HepG2 (cell line): Measurements from ENCODE around the gene CNOT8. TPM values are rescaled to one million over a fixed set of nuclear protein-coding genes. Genes with fewer than 3 reads are reported as not detected.

Source experiments
- ATAD3A ChIP-seq: sonication (generic); formaldehyde crosslinking; IDR thresholded peaks from 2 replicates; pipeline ENCODE4 v1.4.0; 2020; ENCODE audit warnings: missing genetic modification reagents
- FOSL1 ChIP-seq: sonication (generic); formaldehyde crosslinking; IDR thresholded peaks from 2 replicates; pipeline ENCODE4 v1.9.0; 2021; ENCODE audit warnings: missing genetic modification reagents, borderline replicate concordance
- HES4 ChIP-seq: sonication (generic); formaldehyde crosslinking; IDR thresholded peaks from 2 replicates; pipeline ENCODE4 v1.9.0; 2021; ENCODE audit warnings: mild to moderate bottlenecking, missing genetic modification reagents, borderline replicate concordance
- KDM5A ChIP-seq: fragments of 200-600 bp; sonication (generic); IDR thresholded peaks from 2 replicates; pipeline ENCODE4 v1.7.0; 2018; ENCODE audit warnings: antibody characterized with exemption, mild to moderate bottlenecking, low read length, borderline replicate concordance
- MAFK ChIP-seq, 2 experiments: IDR thresholded peaks in 1 of 2; conservative IDR thresholded peaks in 1 of 2; 2 replicates each; pipeline ENCODE4 v1.6.1; 2011; ENCODE audit warnings: improper control_type of control experiment in 2 of 2, low read length in 2 of 2
- NCOA2 ChIP-seq: sonication (generic); formaldehyde crosslinking; IDR thresholded peaks from 2 replicates; pipeline ENCODE4 v1.8.0; 2022; ENCODE audit warnings: inconsistent platforms
- XRCC5 ChIP-seq: fragments of 200-400 bp; formaldehyde crosslinking; optimal IDR thresholded peaks from 2 replicates; pipeline ENCODE3; 2017; ENCODE audit warnings: mild to moderate bottlenecking, low read length
- ZNF251 ChIP-seq: sonication (generic); formaldehyde crosslinking; IDR thresholded peaks from 2 replicates; pipeline ENCODE4 v1.9.0; 2021; ENCODE audit warnings: mild to moderate bottlenecking, missing genetic modification reagents
- ZNF367 ChIP-seq: sonication (generic); formaldehyde crosslinking; IDR thresholded peaks from 2 replicates; pipeline ENCODE4 v1.4.0; 2020; ENCODE audit warnings: missing genetic modification reagents, borderline replicate concordance
- ZNF432 ChIP-seq: sonication (generic); formaldehyde crosslinking; IDR thresholded peaks from 2 replicates; pipeline ENCODE4 v1.5.0; 2020; ENCODE audit warnings: missing genetic modification reagents, mild to moderate bottlenecking, borderline replicate concordance
- ZNF646 ChIP-seq: sonication (generic); formaldehyde crosslinking; IDR thresholded peaks from 2 replicates; pipeline ENCODE4 v1.9.0; 2021; ENCODE audit warnings: mild to moderate bottlenecking, missing genetic modification reagents
- ZNF776 ChIP-seq: sonication (generic); formaldehyde crosslinking; IDR thresholded peaks from 2 replicates; pipeline ENCODE4 v1.4.0; 2020; ENCODE audit warnings: mild to moderate bottlenecking, missing genetic modification reagents
- polyA plus RNA-seq, 8 experiments: library from polyadenylated mRNA; depleted of rRNA in 3 of 8; stranded (reverse) in 7 of 8; unstranded in 1 of 8; fragments of >200 nt; fragmentation: Illumina TruSeq in 4 of 8; extraction: Trizol in 4 of 8; gene quantifications; 2 replicates each; pipeline versions ENCODE4 v1.2.1 to v1.2.3, GENCODE V29; 2011 to 2016; ENCODE audit warnings: low read depth in 4 of 8, missing spikeins in 1 of 8, mixed read lengths in 1 of 8; ENCODE audit not compliant: insufficient read depth in 1 of 8
- total RNA-seq, 5 experiments: library from RNA; depleted of rRNA; stranded (reverse); fragments of >200 nt; fragmentation: Illumina TruSeq; extraction: Trizol; gene quantifications; 2 replicates each; pipeline ENCODE4 v1.2.3, GENCODE V29; 2016; ENCODE audit warnings: low read depth in 1 of 5
- TF ChIP-seq, protein P1 (sequence below): sonication (generic); formaldehyde crosslinking; IDR thresholded peaks from 2 replicates; pipeline ENCODE4 v1.5.0; 2020; ENCODE audit warnings: mild to moderate bottlenecking, missing genetic modification reagents, borderline replicate concordance
- TF ChIP-seq, protein P2 (sequence below), 2 experiments: fragments of 450-650 bp in 1 of 2; sonication (generic) in 1 of 2; formaldehyde crosslinking; IDR thresholded peaks; 2 replicates each; pipeline versions ENCODE4 v1.5.0 to v1.8.0; 2020 to 2022; ENCODE audit warnings: mild to moderate bottlenecking in 1 of 2, missing genetic modification reagents in 1 of 2
- TF ChIP-seq, protein P3 (sequence below): sonication (generic); formaldehyde crosslinking; IDR thresholded peaks from 2 replicates; pipeline ENCODE4 v1.4.0; 2020; ENCODE audit warnings: missing genetic modification reagents, borderline replicate concordance
- TF ChIP-seq, protein P4 (sequence below): sonication (generic); formaldehyde crosslinking; IDR thresholded peaks from 2 replicates; pipeline ENCODE4 v1.8.1; 2023; ENCODE audit warnings: mild to moderate bottlenecking, missing genetic modification reagents

The CNOT8 gene
- total and polyA plus RNA-seq, 2 of the 13 experiments (the other 11 are each of a cell fraction or from before 2014, with no cell fraction given) = 37.1 to 74.9 TPM

DNA sequence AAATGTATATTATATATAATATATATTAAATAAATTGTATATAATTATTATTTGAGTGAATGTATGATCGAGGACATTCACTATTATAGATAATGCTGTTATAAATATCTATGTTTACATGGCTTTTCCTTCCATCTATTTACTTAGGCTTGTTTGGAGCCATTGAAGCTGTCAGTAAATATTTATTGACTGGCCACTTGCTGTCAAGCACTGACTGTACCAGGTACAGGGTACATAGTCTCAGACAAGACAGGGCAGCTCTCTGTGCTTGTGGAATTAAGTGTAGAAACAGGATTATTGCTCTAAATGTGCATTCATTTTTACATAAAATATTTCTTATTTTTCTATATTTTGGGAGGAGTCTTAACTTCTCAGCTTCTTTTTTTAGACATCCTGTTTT is 24.4 kb upstream of the CNOT8 start (continued):
- TF ChIP-seq ZNF646 (no peak), XRCC5 (no peak), KDM5A (no peak), ZNF776 (CRISPR knock-in tag) (no peak), ZNF367 (CRISPR knock-in tag) (no peak), HES4 (CRISPR knock-in tag) (no peak), ZNF251 (CRISPR knock-in tag) (no peak), ATAD3A (CRISPR knock-in tag) (no peak), ZNF432 (CRISPR knock-in tag) (no peak), MAFK (conservative IDR thresholded peaks at IDR 0.05 in 1 of 2, IDR thresholded peaks at IDR 0.05 in 1 of 2; ENCODE audit: low read length in 2 of 2) (no peak), NCOA2 (peak; percentile 73), FOSL1 (CRISPR knock-in tag) (no peak)
- TF ChIP-seq, protein P1, sequence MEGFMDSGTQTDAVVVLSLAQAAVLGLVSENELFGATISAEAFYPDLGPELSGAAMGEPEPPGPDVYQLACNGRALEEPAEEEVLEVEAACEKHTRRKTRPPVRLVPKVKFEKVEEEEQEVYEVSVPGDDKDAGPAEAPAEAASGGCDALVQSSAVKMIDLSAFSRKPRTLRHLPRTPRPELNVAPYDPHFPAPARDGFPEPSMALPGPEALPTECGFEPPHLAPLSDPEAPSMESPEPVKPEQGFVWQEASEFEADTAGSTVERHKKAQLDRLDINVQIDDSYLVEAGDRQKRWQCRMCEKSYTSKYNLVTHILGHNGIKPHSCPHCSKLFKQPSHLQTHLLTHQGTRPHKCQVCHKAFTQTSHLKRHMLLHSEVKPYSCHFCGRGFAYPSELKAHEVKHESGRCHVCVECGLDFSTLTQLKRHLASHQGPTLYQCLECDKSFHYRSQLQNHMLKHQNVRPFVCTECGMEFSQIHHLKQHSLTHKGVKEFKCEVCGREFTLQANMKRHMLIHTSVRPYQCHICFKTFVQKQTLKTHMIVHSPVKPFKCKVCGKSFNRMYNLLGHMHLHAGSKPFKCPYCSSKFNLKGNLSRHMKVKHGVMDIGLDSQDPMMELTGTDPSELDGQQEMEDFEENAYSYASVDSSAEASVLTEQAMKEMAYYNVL (CRISPR knock-in tag) = no peak
- TF ChIP-seq, protein P2, sequence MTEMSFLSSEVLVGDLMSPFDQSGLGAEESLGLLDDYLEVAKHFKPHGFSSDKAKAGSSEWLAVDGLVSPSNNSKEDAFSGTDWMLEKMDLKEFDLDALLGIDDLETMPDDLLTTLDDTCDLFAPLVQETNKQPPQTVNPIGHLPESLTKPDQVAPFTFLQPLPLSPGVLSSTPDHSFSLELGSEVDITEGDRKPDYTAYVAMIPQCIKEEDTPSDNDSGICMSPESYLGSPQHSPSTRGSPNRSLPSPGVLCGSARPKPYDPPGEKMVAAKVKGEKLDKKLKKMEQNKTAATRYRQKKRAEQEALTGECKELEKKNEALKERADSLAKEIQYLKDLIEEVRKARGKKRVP (CRISPR knock-in tag; IDR thresholded peaks at IDR 0.05) = no peak
- TF ChIP-seq, protein P3, sequence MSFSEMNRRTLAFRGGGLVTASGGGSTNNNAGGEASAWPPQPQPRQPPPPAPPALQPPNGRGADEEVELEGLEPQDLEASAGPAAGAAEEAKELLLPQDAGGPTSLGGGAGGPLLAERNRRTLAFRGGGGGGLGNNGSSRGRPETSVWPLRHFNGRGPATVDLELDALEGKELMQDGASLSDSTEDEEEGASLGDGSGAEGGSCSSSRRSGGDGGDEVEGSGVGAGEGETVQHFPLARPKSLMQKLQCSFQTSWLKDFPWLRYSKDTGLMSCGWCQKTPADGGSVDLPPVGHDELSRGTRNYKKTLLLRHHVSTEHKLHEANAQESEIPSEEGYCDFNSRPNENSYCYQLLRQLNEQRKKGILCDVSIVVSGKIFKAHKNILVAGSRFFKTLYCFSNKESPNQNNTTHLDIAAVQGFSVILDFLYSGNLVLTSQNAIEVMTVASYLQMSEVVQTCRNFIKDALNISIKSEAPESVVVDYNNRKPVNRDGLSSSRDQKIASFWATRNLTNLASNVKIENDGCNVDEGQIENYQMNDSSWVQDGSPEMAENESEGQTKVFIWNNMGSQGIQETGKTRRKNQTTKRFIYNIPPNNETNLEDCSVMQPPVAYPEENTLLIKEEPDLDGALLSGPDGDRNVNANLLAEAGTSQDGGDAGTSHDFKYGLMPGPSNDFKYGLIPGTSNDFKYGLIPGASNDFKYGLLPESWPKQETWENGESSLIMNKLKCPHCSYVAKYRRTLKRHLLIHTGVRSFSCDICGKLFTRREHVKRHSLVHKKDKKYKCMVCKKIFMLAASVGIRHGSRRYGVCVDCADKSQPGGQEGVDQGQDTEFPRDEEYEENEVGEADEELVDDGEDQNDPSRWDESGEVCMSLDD (CRISPR knock-in tag) = no peak
- TF ChIP-seq, protein P4, sequence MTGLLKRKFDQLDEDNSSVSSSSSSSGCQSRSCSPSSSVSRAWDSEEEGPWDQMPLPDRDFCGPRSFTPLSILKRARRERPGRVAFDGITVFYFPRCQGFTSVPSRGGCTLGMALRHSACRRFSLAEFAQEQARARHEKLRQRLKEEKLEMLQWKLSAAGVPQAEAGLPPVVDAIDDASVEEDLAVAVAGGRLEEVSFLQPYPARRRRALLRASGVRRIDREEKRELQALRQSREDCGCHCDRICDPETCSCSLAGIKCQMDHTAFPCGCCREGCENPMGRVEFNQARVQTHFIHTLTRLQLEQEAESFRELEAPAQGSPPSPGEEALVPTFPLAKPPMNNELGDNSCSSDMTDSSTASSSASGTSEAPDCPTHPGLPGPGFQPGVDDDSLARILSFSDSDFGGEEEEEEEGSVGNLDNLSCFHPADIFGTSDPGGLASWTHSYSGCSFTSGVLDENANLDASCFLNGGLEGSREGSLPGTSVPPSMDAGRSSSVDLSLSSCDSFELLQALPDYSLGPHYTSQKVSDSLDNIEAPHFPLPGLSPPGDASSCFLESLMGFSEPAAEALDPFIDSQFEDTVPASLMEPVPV (CRISPR knock-in tag) = no peak
